Measurements from ENCODE around the gene CCR1. TPM values are rescaled to one million over a fixed set of nuclear protein-coding genes. Genes with fewer than 3 reads are reported as not detected.

The CCR1 gene
- total and polyA plus RNA-seq, 4 donors = 1.4 to 10.7 (median 5.2) TPM

- 91% methylated on average over 1 of the region's 1 CpG for WGBS
- Histone ChIP-seq H3K27ac (ENCODE audit: low read depth in 1 of 2, low read length in 2 of 2) (no peak overlapping the region), H3K9ac (ENCODE audit: low read depth in 1 of 2, low read length in 2 of 2) (no peak overlapping the region), H3K4me1 (ENCODE audit: control insufficient read depth in 4 of 4, insufficient read depth in 4 of 4, low read length in 3 of 4) (no peaks in the 10 kb centered on the region), H3K36me3 (ENCODE audit: control insufficient read depth in 4 of 4, insufficient read depth in 3 of 4, low read depth in 1 of 4, low read length in 3 of 4) (no peaks in the 10 kb centered on the region), H3K27me3 (ENCODE audit: control insufficient read depth in 4 of 4, insufficient read depth in 4 of 4, low read length in 3 of 4) (no peaks in the 10 kb centered on the region), H3K9me3 (ENCODE audit: control insufficient read depth in 4 of 4, low read length in 3 of 4) (peaks cover 0 to 2% (median under 1%) of the 10 kb centered on the region in 4 donors), H3K4me3 (ENCODE audit: low read depth in 1 of 3, low read length in 3 of 3) (no peak overlapping the region)
- no peak for DNase-seq (ENCODE audit: low spot score)
- no peak for TF ChIP-seq JUND (IDR thresholded peaks at IDR 0.05)
- TF ChIP-seq MAX (IDR thresholded peaks at IDR 0.05) = no peak
- TF ChIP-seq TAF1 (conservative IDR thresholded peaks at IDR 0.05) = no peak
- no peak for TF ChIP-seq ATF3 (IDR thresholded peaks at IDR 0.05)
These were observed 53.8 kb downstream of the CCR1 start for GRCh38 chr3:46154311-46154710.

Other genes with a start within 250 kb of the CCR1 start
- 10 to 100 TPM; 11.9 to 17.1 TPM for gene FYCO1, start 212.5 kb downstream of the CCR1 start, total RNA-seq
- 1 to 10 TPM; 3.0 to 8.5 TPM for gene FYCO1, start 212.5 kb downstream of the CCR1 start, polyA plus RNA-seq
- under 1 TPM in 1 of 2 donors, not detected in 1; under 0.01 TPM for gene XCR1, start 180.8 kb downstream of the CCR1 start, total RNA-seq
- under 1 TPM; 0.03 to 0.08 TPM for gene XCR1, start 180.8 kb downstream of the CCR1 start, polyA plus RNA-seq
- gene CCR3, start 34.1 kb upstream of the CCR1 start, total RNA-seq = under 1 TPM in 1 of 2 donors, not detected in 1; 0.05 TPM
- gene CCR3, start 34.1 kb upstream of the CCR1 start, polyA plus RNA-seq = under 1 TPM in 1 of 2 donors, not detected in 1; 0.13 TPM
- 1 to 10 TPM; 3.3 to 3.4 TPM for gene CCR2, start 145.8 kb upstream of the CCR1 start, total RNA-seq
- 1 to 10 TPM in 1 of 2 donors, under 1 TPM in 1; 0.68 to 1.5 TPM for gene CCR2, start 145.8 kb upstream of the CCR1 start, polyA plus RNA-seq
- under 1 TPM; 0.23 to 0.75 TPM for gene CCR5, start 162.6 kb upstream of the CCR1 start, total RNA-seq
- under 1 TPM; 0.06 to 0.51 TPM for gene CCR5, start 162.6 kb upstream of the CCR1 start, polyA plus RNA-seq
- gene CCRL2, start 198.9 kb upstream of the CCR1 start, total RNA-seq = 1 to 10 TPM; 1.0 to 9.0 TPM
- under 1 TPM; 0.51 to 0.62 TPM for gene CCRL2, start 198.9 kb upstream of the CCR1 start, polyA plus RNA-seq